Small intestine (tissue), 7 donors: ENCODE data around the gene C1QTNF12. TPM values are rescaled to one million over a fixed set of nuclear protein-coding genes. Genes with fewer than 3 reads are reported as not detected.

Experiments used
- DNase-seq, 2 donors: peaks; one replicate each; pipeline versions ENCODE4 v3.0.0 to v3.0.0-alpha.2; 2013
- FAIRE-seq: peaks from 2 replicates; lab custom pipeline; 2012; peaks lifted over from hg19 to GRCh38; lab: Jason Lieb, UNC
- H3K27ac ChIP-seq, 3 donors: one replicate each; pipeline ENCODE4 v1.5.1; 2013; ENCODE audit warnings: low read length in 2 of 3, mild to moderate bottlenecking in 2 of 3, control low read depth in 1 of 3, inconsistent platforms in 1 of 3, low read depth in 1 of 3, moderate library complexity in 1 of 3
- H3K27me3 ChIP-seq, 3 donors: one replicate each; pipeline ENCODE4 v1.6.1; 2013; ENCODE audit warnings: low read length in 3 of 3, inconsistent platforms in 1 of 3; ENCODE audit not compliant: control insufficient read depth in 3 of 3, insufficient read depth in 3 of 3
- H3K36me3 ChIP-seq, 3 donors: one replicate each; pipeline ENCODE4 v1.6.1; 2013; ENCODE audit warnings: low read length in 3 of 3, inconsistent platforms in 1 of 3, low read depth in 1 of 3, mild to moderate bottlenecking in 1 of 3, moderate library complexity in 1 of 3; ENCODE audit not compliant: control insufficient read depth in 3 of 3, insufficient read depth in 2 of 3
- H3K4me1 ChIP-seq, 3 donors: one replicate each; pipeline ENCODE4 v1.6.1; 2013; ENCODE audit warnings: low read length in 2 of 3, inconsistent platforms in 1 of 3, low read depth in 1 of 3, mild to moderate bottlenecking in 1 of 3, moderate library complexity in 1 of 3; ENCODE audit not compliant: control insufficient read depth in 3 of 3, insufficient read depth in 2 of 3
- H3K4me3 ChIP-seq, 3 donors: one replicate each; pipeline ENCODE4 v1.5.1; 2013; ENCODE audit warnings: low read length in 3 of 3, control low read depth in 1 of 3, inconsistent platforms in 1 of 3, low read depth in 1 of 3, mild to moderate bottlenecking in 1 of 3, moderate library complexity in 1 of 3
- H3K9me3 ChIP-seq, 2 donors: one replicate each; pipeline ENCODE4 v1.6.1; 2013; ENCODE audit warnings: low read depth in 1 of 2, low read length in 1 of 2; ENCODE audit not compliant: control insufficient read depth in 2 of 2, insufficient read depth in 1 of 2
- WGBS, 3 donors: extraction: QIAGEN DNeasy Blood & Tissue Kit; methylation state at CpG; one replicate each; pipeline ENCODE4 v1.1.7; 2013; 5-methylcytosine and 5-hydroxymethylcytosine counted together
- polyA plus RNA-seq, 4 donors: library from polyadenylated mRNA; stranded (reverse) in 3 of 4; unstranded in 1 of 4; fragments of 200-250 nt in 3 of 4; fragments of 120-200 nt in 1 of 4; gene quantifications; one replicate each; pipeline versions ENCODE4 v1.2.1 to v1.2.3, GENCODE V29; 2013
- donor health status: healthy with polysubstance abuse.
- donor health status: control.
- donor health status: control.
- donor health status: Bipolar disorder and iron deficiency.
- donor health status: healthy.

C1QTNF12 gene
- polyA plus RNA-seq, 4 donors, result 10.6 to 203 (median 98.5) TPM

GRCh38 chr1:1206376-1206965 lies 40.1 kb downstream of the C1QTNF12 start, which contains the start of gene TNFRSF18:
Gene TNFRSF18 (minus strand): TSS chr1:1206592. CDS start chr1:1206571, 21 bp downstream.
- FAIRE-seq, result no peak
- peaks cover 0 to 52% (median 14%) of the 10 kb centered on the region in 3 donors for H3K27me3 ChIP-seq

GRCh38 chr1:1205769-1206375 lies 40.6 kb downstream of the C1QTNF12 start:
- H3K9me3 ChIP-seq, result no peaks in the 10 kb centered on the region
- no peak for DNase-seq
- peaks cover 0 to 6% (median 5%) of the 10 kb centered on the region in 3 donors for H3K4me1 ChIP-seq
- peaks cover 0 to 53% (median 14%) of the 10 kb centered on the region in 3 donors for H3K27me3 ChIP-seq
- H3K36me3 ChIP-seq, result no peaks in the 10 kb centered on the region
- FAIRE-seq, result no peak
- peak overlapping the region in 1 of 3 donors; percentile 2 for H3K27ac ChIP-seq
- peak overlapping the region in 1 of 3 donors; percentile 14 for H3K4me3 ChIP-seq
- 22 to 28% (median 25%) methylated on average over 26 to 31 of the region's 31 CpGs for WGBS, 3 donors

More at GRCh38 chr1:1206376-1206965, 40.1 kb downstream of the C1QTNF12 start, which contains the start of gene TNFRSF18:
- WGBS, 3 donors, result 1 to 5% (median 2%) methylated on average over 46 to 49 of the region's 49 CpGs
- Histone ChIP-seq H3K36me3 (no peaks in the 10 kb centered on the region), H3K9me3 (no peaks in the 10 kb centered on the region), H3K27ac (peak within 1 kb of the TSS in 1 of 3 donors; percentile 2), H3K4me1 (peaks cover 0 to 6% (median 5%) of the 10 kb centered on the region in 3 donors), H3K4me3 (peak within 1 kb of the TSS in 2 of 3 donors; percentile 13 to 14)
- peak in 1 of 2 donors; percentile 39 for DNase-seq

- Histone ChIP-seq H3K27me3 (peaks cover 0 to 60% (median 14%) of the 10 kb centered on the region in 3 donors), H3K36me3 (no peaks in the 10 kb centered on the region), H3K27ac (no peak overlapping the region), H3K4me1 (peaks cover 0 to 6% (median 5%) of the 10 kb centered on the region in 3 donors), H3K4me3 (no peak overlapping the region), H3K9me3 (no peaks in the 10 kb centered on the region)
- 80 to 87% (median 85%) methylated on average over 19 of the region's 19 CpGs for WGBS, 3 donors
- FAIRE-seq (no peak), DNase-seq (no peak)
Observed at GRCh38 chr1:1204998-1205768, 41.3 kb downstream of the C1QTNF12 start.

- no peak overlapping the region for H3K27ac ChIP-seq
- H3K36me3 ChIP-seq, result no peaks in the 10 kb centered on the region
- H3K4me1 ChIP-seq, result peaks cover 0 to 6% (median 5%) of the 10 kb centered on the region in 3 donors
- H3K4me3 ChIP-seq, result no peak overlapping the region
- FAIRE-seq (no peak), DNase-seq (no peak)
- peaks cover 0 to 67% (median 14%) of the 10 kb centered on the region in 3 donors for H3K27me3 ChIP-seq
- H3K9me3 ChIP-seq, result no peaks in the 10 kb centered on the region
- WGBS, 3 donors, result 73 to 88% (median 83%) methylated on average over 7 to 8 of the region's 8 CpGs
Observed at GRCh38 chr1:1204425-1204920, 42.0 kb downstream of the C1QTNF12 start.

- peaks cover 0 to 74% (median 9%) of the 10 kb centered on the region in 3 donors for H3K27me3 ChIP-seq
- no peaks in the 10 kb centered on the region for H3K36me3 ChIP-seq
- peaks cover 0 to 6% (median 5%) of the 10 kb centered on the region in 3 donors for H3K4me1 ChIP-seq
- no peak overlapping the region for H3K27ac ChIP-seq
- H3K9me3 ChIP-seq, result no peaks in the 10 kb centered on the region
- no peak for DNase-seq
- H3K4me3 ChIP-seq, result no peak overlapping the region
- no peak for FAIRE-seq
- WGBS, 3 donors, result 78 to 81% (median 80%) methylated on average over 42 to 49 of the region's 49 CpGs
Observed at GRCh38 chr1:1203561-1204424, 42.7 kb downstream of the C1QTNF12 start.

- H3K9me3 ChIP-seq, result no peaks in the 10 kb centered on the region
- no peak for FAIRE-seq
- no peak overlapping the region for H3K27ac ChIP-seq
- no peak overlapping the region for H3K4me3 ChIP-seq
- H3K4me1 ChIP-seq, result peaks cover 0 to 6% (median 5%) of the 10 kb centered on the region in 3 donors
- DNase-seq, result no peak
- peaks cover 0 to 72% (median 9%) of the 10 kb centered on the region in 3 donors for H3K27me3 ChIP-seq
- 44 to 72% (median 49%) methylated on average over 22 to 27 of the region's 27 CpGs for WGBS, 3 donors
- no peaks in the 10 kb centered on the region for H3K36me3 ChIP-seq
Observed at GRCh38 chr1:1202831-1203560, 43.5 kb downstream of the C1QTNF12 start.
